Kidney (tissue), 14 donors: ENCODE data around the gene TCF25. TPM values are rescaled to one million over a fixed set of nuclear protein-coding genes. Genes with fewer than 3 reads are reported as not detected.
A peak's percentile ranks its signal among the peaks of the same experiment; 100 is the strongest.

Experiments
- DNase-seq, 5 donors: peaks; one replicate each; pipeline ENCODE4 v3.0.0-alpha.2; 2013 to 2020
- FAIRE-seq: peaks from 2 replicates; lab custom pipeline; 2012; peaks lifted over from hg19 to GRCh38; lab: Jason Lieb, UNC
- H3K27ac ChIP-seq, 2 donors: one replicate each; pipeline ENCODE4 v1.7.0; 2013; ENCODE audit warnings: low read depth in 2 of 2, low read length in 2 of 2, inconsistent platforms in 1 of 2
- H3K27me3 ChIP-seq: one replicate; pipeline ENCODE4 v1.7.1; 2013; ENCODE audit warnings: low read length, inconsistent platforms; ENCODE audit not compliant: control insufficient read depth, insufficient read depth
- H3K36me3 ChIP-seq, 3 donors: one replicate each; pipeline versions ENCODE4 v1.7.0 to v1.7.1; 2013; ENCODE audit warnings: low read length in 3 of 3, control low read depth in 1 of 3, inconsistent platforms in 1 of 3; ENCODE audit not compliant: insufficient read depth in 3 of 3, control insufficient read depth in 2 of 3
- H3K4me1 ChIP-seq, 3 donors: one replicate each; pipeline versions ENCODE4 v1.7.0 to v1.7.1; 2013; ENCODE audit warnings: low read length in 3 of 3, inconsistent platforms in 1 of 3, low read depth in 1 of 3; ENCODE audit not compliant: control insufficient read depth in 2 of 3, insufficient read depth in 2 of 3
- H3K4me3 ChIP-seq, 3 donors: one replicate each; pipeline versions ENCODE4 v1.7.0 to v1.8.1; 2013; ENCODE audit warnings: low read length in 3 of 3, control low read depth in 1 of 3, inconsistent platforms in 1 of 3
- H3K9ac ChIP-seq, 3 donors: one replicate each; pipeline versions ENCODE4 v1.7.0 to v1.7.1; 2013; ENCODE audit warnings: low read length in 3 of 3, control low read depth in 1 of 3, inconsistent platforms in 1 of 3
- H3K9me3 ChIP-seq, 3 donors: one replicate each; pipeline versions ENCODE4 v1.7.0 to v1.7.1; 2013; ENCODE audit warnings: low read length in 3 of 3, control low read depth in 1 of 3, inconsistent platforms in 1 of 3; ENCODE audit not compliant: control insufficient read depth in 2 of 3, insufficient read depth in 1 of 3
- intact Hi-C: fragments of 100-400 bp; cut with DNase I; formaldehyde crosslinking; loops from one replicate; pipeline ENCODE4 v1.11.1; 2022
- polyA plus RNA-seq: library from polyadenylated mRNA; stranded (reverse); fragments of 350-450 nt; fragmentation: Illumina TruSeq; extraction: RNeasy Lipid Tissue Mini Kit (QIAGEN cat#74804); gene quantifications from one replicate; pipeline ENCODE4 v1.2.3, GENCODE V29; 2014; ENCODE audit warnings: low read depth, low replicate concordance; ENCODE audit not compliant: insufficient read depth
- total RNA-seq: library from RNA; stranded (reverse); fragmentation: NEBNext Ultra II Directional; extraction: Animal tissue kit (Norgen Biotek cat#: 25700); gene quantifications from one replicate; pipeline ENCODE4 v1.2.1, GENCODE V29; 2021
- TF ChIP-seq, protein P1 (sequence below): IDR thresholded peaks from 3 replicates; pipeline ENCODE4 v1.5.1; 2012; ENCODE audit warnings: mild to moderate bottlenecking, moderate library complexity, borderline replicate concordance; ENCODE audit not compliant: insufficient read depth; ENCODE audit errors: extremely low read depth
- donor health status: control.
- donor health status: control.
- donor health status: control.
- donor health status: control.
- donor health status: control.
- donor health status: DM: yes; HTN: yes; CAD: no.
- donor health status: Normal renal cell carcinoma (clear cell type).

The TCF25 gene
- total and polyA plus RNA-seq, 2 donors from 2014 or later, result 157 to 209 TPM

DNA sequence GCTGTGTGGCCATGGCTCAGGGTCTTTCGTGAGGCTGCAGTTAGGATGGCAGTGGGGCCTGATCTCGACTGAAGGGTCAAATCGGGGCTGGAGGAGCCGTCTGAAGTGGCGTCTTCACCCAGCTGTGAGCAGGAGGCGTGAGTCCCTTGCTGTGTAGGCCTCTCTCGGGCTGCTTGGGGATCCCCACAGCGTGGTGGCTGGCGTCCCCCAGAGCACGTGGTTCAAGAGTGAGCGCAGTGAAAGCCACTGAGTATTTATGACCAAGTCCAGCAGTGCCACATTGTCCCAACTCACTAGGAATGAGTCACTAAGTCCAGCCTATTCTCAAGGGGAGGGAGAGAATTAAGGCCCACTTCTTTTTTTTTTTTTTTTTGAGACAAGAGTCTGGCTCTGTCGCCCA is 11.7 kb upstream of the TCF25 start:
- FAIRE-seq (no peak), DNase-seq (no peak)
- H3K9me3 ChIP-seq, result no peaks in the 10 kb centered on the region
- intact Hi-C loops, result loop anchor here (10.0 kb wide), 1 partner anchor 157 kb away; the partner anchor contains the start of gene SPATA2L
- H3K27me3 ChIP-seq, result no peaks in the 10 kb centered on the region
- no peak overlapping the region for H3K9ac ChIP-seq
- no peaks in the 10 kb centered on the region for H3K36me3 ChIP-seq
- no peak overlapping the region for H3K27ac ChIP-seq
- H3K4me3 ChIP-seq, result no peak overlapping the region
- peaks cover 0 to 4% (median 4%) of the 10 kb centered on the region in 3 donors for H3K4me1 ChIP-seq
- TF ChIP-seq, protein P1, sequence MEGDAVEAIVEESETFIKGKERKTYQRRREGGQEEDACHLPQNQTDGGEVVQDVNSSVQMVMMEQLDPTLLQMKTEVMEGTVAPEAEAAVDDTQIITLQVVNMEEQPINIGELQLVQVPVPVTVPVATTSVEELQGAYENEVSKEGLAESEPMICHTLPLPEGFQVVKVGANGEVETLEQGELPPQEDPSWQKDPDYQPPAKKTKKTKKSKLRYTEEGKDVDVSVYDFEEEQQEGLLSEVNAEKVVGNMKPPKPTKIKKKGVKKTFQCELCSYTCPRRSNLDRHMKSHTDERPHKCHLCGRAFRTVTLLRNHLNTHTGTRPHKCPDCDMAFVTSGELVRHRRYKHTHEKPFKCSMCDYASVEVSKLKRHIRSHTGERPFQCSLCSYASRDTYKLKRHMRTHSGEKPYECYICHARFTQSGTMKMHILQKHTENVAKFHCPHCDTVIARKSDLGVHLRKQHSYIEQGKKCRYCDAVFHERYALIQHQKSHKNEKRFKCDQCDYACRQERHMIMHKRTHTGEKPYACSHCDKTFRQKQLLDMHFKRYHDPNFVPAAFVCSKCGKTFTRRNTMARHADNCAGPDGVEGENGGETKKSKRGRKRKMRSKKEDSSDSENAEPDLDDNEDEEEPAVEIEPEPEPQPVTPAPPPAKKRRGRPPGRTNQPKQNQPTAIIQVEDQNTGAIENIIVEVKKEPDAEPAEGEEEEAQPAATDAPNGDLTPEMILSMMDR, result no peak

DNA sequence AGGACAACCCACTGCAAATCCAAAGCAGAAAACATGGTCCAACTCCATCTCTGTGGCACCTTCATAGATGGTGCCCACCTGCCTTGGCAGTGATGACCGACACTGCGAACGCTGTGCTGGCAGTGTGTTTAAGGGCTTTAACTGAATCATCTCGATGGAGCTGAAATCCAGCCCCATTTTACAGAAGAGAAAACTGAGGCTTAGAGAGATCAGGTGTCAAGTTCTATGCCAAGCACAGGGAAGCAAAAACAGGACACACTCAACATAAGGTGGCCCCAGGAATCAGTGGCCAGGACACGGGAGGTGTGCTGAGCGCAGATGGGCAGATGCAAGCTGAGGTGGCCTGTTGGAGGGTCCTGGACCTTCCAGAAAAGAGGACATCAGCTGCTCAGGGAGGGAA is 10.7 kb upstream of the TCF25 start:
- Histone ChIP-seq H3K9ac (no peak overlapping the region), H3K4me1 (peaks cover 0 to 4% (median 4%) of the 10 kb centered on the region in 3 donors), H3K36me3 (no peaks in the 10 kb centered on the region), H3K4me3 (no peak overlapping the region), H3K27me3 (no peaks in the 10 kb centered on the region), H3K27ac (no peak overlapping the region), H3K9me3 (peaks cover 0 to 3% (median 0%) of the 10 kb centered on the region in 3 donors)
- TF ChIP-seq, protein P1, result no peak
- DNase-seq (no peak), FAIRE-seq (no peak)
- intact Hi-C loops, result loop anchor here (10.0 kb wide), 1 partner anchor 158 kb away; the partner anchor contains the start of gene SPATA2L

GRCh38 chr16:89863741-89864526 is 9.5 kb upstream of the TCF25 start:
- no peak overlapping the region for H3K4me3 ChIP-seq

More at GRCh38 chr16:89863741-89864526, 9.5 kb upstream of the TCF25 start:
- TF ChIP-seq, protein P1, result no peak
- Histone ChIP-seq H3K9me3 (peaks cover 0 to 7% (median 0%) of the 10 kb centered on the region in 3 donors), H3K9ac (peak overlapping the region in 1 of 3 donors; percentile 5), H3K36me3 (no peaks in the 10 kb centered on the region), H3K27ac (peak overlapping the region; percentile 25 to 82), H3K27me3 (no peaks in the 10 kb centered on the region), H3K4me1 (peaks cover 0 to 4% (median 4%) of the 10 kb centered on the region in 3 donors)
- intact Hi-C loops, result loop anchor here (10.0 kb wide), 1 partner anchor 159 kb away; the partner anchor contains the start of gene SPATA2L
- FAIRE-seq, result no peak
- no peak for DNase-seq
